Stimulated activated CD8-positive, alpha-beta memory T cell treated with anti-CD3 and anti-CD28 coated beads, Interleukin-4, amount 100 ng/mL, for 1 hour (primary cell): ENCODE data around the gene MAGEC3.

Experiments used
- DNase-seq, 2 donors: peaks; one replicate each; pipeline ENCODE4 v3.0.0-alpha.2; 2020; ENCODE audit warnings: low read depth in 2 of 2, low spot score in 1 of 2

Gene MAGEC3

GRCh38 chrX:141941234-141941633 lies 103.1 kb downstream of the MAGEC3 start:
- DNase-seq, result no peak

GRCh38 chrX:141945426-141945825 lies 107.3 kb downstream of the MAGEC3 start:
- no peak for DNase-seq

GRCh38 chrX:141947350-141947749 lies 109.2 kb downstream of the MAGEC3 start:
- DNase-seq, result no peak
